Esophagus squamous epithelium (tissue), 4 donors: Measurements from ENCODE around the gene CHPT1. TPM values are rescaled to one million over a fixed set of nuclear protein-coding genes. Genes with fewer than 3 reads are reported as not detected.

Experiments used
- small RNA-seq, 4 donors: library from RNA; depleted of rRNA; stranded (forward); fragments of <200 nt; gene quantifications; one replicate each; pipeline ENCODE3, GENCODE V24; 2016
- total RNA-seq, 4 donors: library from RNA; depleted of rRNA; stranded (reverse); fragments of >200 nt; gene quantifications; one replicate each; pipeline ENCODE4 v1.1.0, GENCODE V29; 2016

CHPT1 gene
- total RNA-seq, 4 donors from 2014 or later, result 12.7 to 53.6 (median 27.0) TPM

Small RNAs within 50 kb of the gene (small RNA-seq; reads per million reads assigned to genes)
- gene RNU6-101P, result 0 reads per million in 4 donors
- 0 reads per million in 4 donors for gene RNY1P16

Other genes with a start within 250 kb of the CHPT1 start
- under 1 TPM in 1 of 4 donors, not detected in 3; 0.22 TPM for gene SPIC, start 222.3 kb upstream of the CHPT1 start, total RNA-seq
- gene MYBPC1, start 102.7 kb upstream of the CHPT1 start, total RNA-seq, result not detected
- gene SYCP3, start 41.8 kb downstream of the CHPT1 start, total RNA-seq, result under 1 TPM in 2 of 4 donors, not detected in 2; 0.38 to 0.53 TPM
- 10 to 100 TPM; 20.8 to 26.3 (median 21.9) TPM for gene GNPTAB, start 133.3 kb downstream of the CHPT1 start, total RNA-seq
- gene DRAM1, start 179.9 kb downstream of the CHPT1 start, total RNA-seq, result 10 to 100 TPM in 1 of 4 donors, 1 to 10 TPM in 3; 1.4 to 15.0 (median 6.0) TPM